ENCODE data around the gene GNRH2. TPM values are rescaled to one million over a fixed set of nuclear protein-coding genes. Genes with fewer than 3 reads are reported as not detected.
A peak's percentile ranks its signal among the peaks of the same experiment; 100 is the strongest.

GNRH2 gene
- total RNA-seq, 2 donors from 2014 or later: 2.5 TPM; not detected in 1

- Mint-ChIP-seq H3K36me3 (ENCODE audit: low read depth) (no peaks in the 10 kb centered on the region), H3K9me3 (peaks cover 1% of the 10 kb centered on the region), H3K27ac (no peak overlapping the region), H3K4me1 (no peaks in the 10 kb centered on the region), H3K4me3 (no peak overlapping the region), H3K27me3 (ENCODE audit: insufficient read depth) (peaks cover 48% of the 10 kb centered on the region)
- Histone ChIP-seq H3K4me1 (ENCODE audit: control insufficient read depth, insufficient read depth, low read length) (no peaks in the 10 kb centered on the region), H3K9ac (ENCODE audit: extremely low read depth, low read length, poor library complexity, severe bottlenecking) (no peak overlapping the region), H3K36me3 (ENCODE audit: control insufficient read depth, insufficient read depth, low read length) (no peaks in the 10 kb centered on the region), H3K27ac (ENCODE audit: low read depth, low read length) (no peak overlapping the region), H3K4me3 (ENCODE audit: low read length) (no peak overlapping the region), H3K27me3 (ENCODE audit: control insufficient read depth, insufficient read depth, low read length, poor library complexity, severe bottlenecking) (peaks cover 26% of the 10 kb centered on the region), H3K9me3 (ENCODE audit: control insufficient read depth, low read length) (no peaks in the 10 kb centered on the region)
- 82 to 90% methylated on average over 8 of the region's 8 CpGs for WGBS, 2 experiments (ENCODE audit: insufficient coverage in 1 of 2, insufficient read length in 1 of 2)
- DNase-seq: no peak
- TF ChIP-seq CTCF (conservative IDR thresholded peaks at IDR 0.05): no peak
These were observed 24.7 kb downstream of the GNRH2 start for GRCh38 chr20:3068075-3068474.

- Histone ChIP-seq H3K27me3 (ENCODE audit: control insufficient read depth, insufficient read depth, low read length, poor library complexity, severe bottlenecking) (peaks cover 36% of the 10 kb centered on the region), H3K9me3 (ENCODE audit: control insufficient read depth, low read length) (no peaks in the 10 kb centered on the region), H3K4me3 (ENCODE audit: low read length) (no peak overlapping the region), H3K9ac (ENCODE audit: extremely low read depth, low read length, poor library complexity, severe bottlenecking) (no peak overlapping the region), H3K36me3 (ENCODE audit: control insufficient read depth, insufficient read depth, low read length) (no peaks in the 10 kb centered on the region), H3K27ac (ENCODE audit: low read depth, low read length) (no peak overlapping the region), H3K4me1 (ENCODE audit: control insufficient read depth, insufficient read depth, low read length) (no peaks in the 10 kb centered on the region)
- peak; percentile 65 for TF ChIP-seq CTCF (conservative IDR thresholded peaks at IDR 0.05)
- Mint-ChIP-seq H3K27me3 (ENCODE audit: insufficient read depth) (peaks cover 60% of the 10 kb centered on the region), H3K4me1 (no peaks in the 10 kb centered on the region), H3K9me3 (peaks cover 1% of the 10 kb centered on the region), H3K36me3 (ENCODE audit: low read depth) (no peaks in the 10 kb centered on the region), H3K27ac (no peak overlapping the region), H3K4me3 (no peak overlapping the region)
- peak; percentile 65 for DNase-seq
- 77 to 89% methylated on average over 3 to 8 of the region's 8 CpGs for WGBS, 2 experiments (ENCODE audit: insufficient coverage in 1 of 2, insufficient read length in 1 of 2)
These were observed 25.8 kb downstream of the GNRH2 start for GRCh38 chr20:3068986-3069900.

- 95 to 98% methylated on average over 4 of the region's 4 CpGs for WGBS, 2 experiments (ENCODE audit: insufficient coverage in 1 of 2, insufficient read length in 1 of 2)
- H3K27ac ChIP-seq (ENCODE audit: low read depth, low read length): no peak overlapping the region
- peaks cover 1% of the 10 kb centered on the region for H3K9me3 Mint-ChIP-seq
- no peaks in the 10 kb centered on the region for H3K4me1 Mint-ChIP-seq
- peaks cover 36% of the 10 kb centered on the region for H3K27me3 ChIP-seq (ENCODE audit: control insufficient read depth, insufficient read depth, low read length, poor library complexity, severe bottlenecking)
- no peaks in the 10 kb centered on the region for H3K36me3 ChIP-seq (ENCODE audit: control insufficient read depth, insufficient read depth, low read length)
- no peaks in the 10 kb centered on the region for H3K4me1 ChIP-seq (ENCODE audit: control insufficient read depth, insufficient read depth, low read length)
- TF ChIP-seq CTCF (conservative IDR thresholded peaks at IDR 0.05): no peak
- H3K4me3 ChIP-seq (ENCODE audit: low read length): no peak overlapping the region
- H3K4me3 Mint-ChIP-seq: peak overlapping the region; percentile 47
- H3K36me3 Mint-ChIP-seq (ENCODE audit: low read depth): no peaks in the 10 kb centered on the region
- peaks cover 68% of the 10 kb centered on the region for H3K27me3 Mint-ChIP-seq (ENCODE audit: insufficient read depth)
- no peaks in the 10 kb centered on the region for H3K9me3 ChIP-seq (ENCODE audit: control insufficient read depth, low read length)
- no peak overlapping the region for H3K9ac ChIP-seq (ENCODE audit: extremely low read depth, low read length, poor library complexity, severe bottlenecking)
- DNase-seq: no peak
- no peak overlapping the region for H3K27ac Mint-ChIP-seq
These were observed 27.3 kb downstream of the GNRH2 start for GRCh38 chr20:3070725-3071124.
